K562 (cell line): Measurements from ENCODE around the gene ZNF335. TPM values are rescaled to one million over a fixed set of nuclear protein-coding genes. Genes with fewer than 3 reads are reported as not detected.

Source experiments
- ARID1B ChIP-seq: fragments of 450-650 bp; IDR thresholded peaks from 2 replicates; pipeline ENCODE4 v1.6.1; 2016; ENCODE audit warnings: antibody characterized with exemption, mild to moderate bottlenecking, inconsistent platforms
- CBFA2T3 ChIP-seq: fragments of 450-650 bp; IDR thresholded peaks from 2 replicates; pipeline ENCODE4 v1.6.1; 2017
- CUX1 ChIP-seq: fragments of 200-800 bp; sonication (Bioruptor generic); IDR thresholded peaks from 2 replicates; pipeline ENCODE4 v1.6.1; 2016; ENCODE audit warnings: missing genetic modification characterization, missing compliant biosample characterization
- GATAD2A ChIP-seq: fragments of 450-650 bp; IDR thresholded peaks from 2 replicates; pipeline ENCODE4 v1.6.1; 2017
- GMEB1 ChIP-seq: fragments of 250-450 bp; sonication (Bioruptor Pico); IDR thresholded peaks from 2 replicates; pipeline ENCODE4 v1.4.0; 2020; ENCODE audit warnings: mild to moderate bottlenecking
- KLF1 ChIP-seq: fragments of 450-650 bp; IDR thresholded peaks from 2 replicates; pipeline ENCODE4 v1.6.1; 2016; ENCODE audit warnings: missing genetic modification characterization, missing compliant biosample characterization
- LEF1 ChIP-seq: fragments of 450-650 bp; IDR thresholded peaks from 2 replicates; pipeline ENCODE4 v1.6.1; 2016; ENCODE audit warnings: mild to moderate bottlenecking
- NKRF ChIP-seq: fragments of 450-650 bp; IDR thresholded peaks from 2 replicates; pipeline ENCODE4 v1.6.1; 2016; ENCODE audit warnings: borderline replicate concordance
- ZFPM2 ChIP-seq: fragments of 250-450 bp; sonication (Bioruptor Pico); IDR thresholded peaks from 2 replicates; pipeline ENCODE4 v1.5.1; 2022; ENCODE audit warnings: mild to moderate bottlenecking
- ZNF384 ChIP-seq: IDR thresholded peaks from 2 replicates; pipeline ENCODE4 v1.6.1; 2012; ENCODE audit warnings: low read depth, low read length, improper control_type of control experiment
- ZSCAN29 ChIP-seq: fragments of 450-650 bp; IDR thresholded peaks from 2 replicates; pipeline ENCODE4 v1.6.1; 2017
- polyA plus RNA-seq, 8 experiments: library from polyadenylated mRNA; depleted of rRNA in 4 of 8; stranded (reverse) in 5 of 8; unstranded in 3 of 8; fragments of >200 nt; fragmentation: Nextera tagmentation in 2 of 8; fragmentation: Illumina TruSeq in 1 of 8; extraction: Ambion mirVana in 2 of 8; extraction: Trizol in 1 of 8; gene quantifications; 2 replicates each; pipeline versions ENCODE4 v1.2.1 to v1.2.3, GENCODE V29; 2011 to 2014; ENCODE audit warnings: inconsistent platforms in 1 of 8, missing spikeins in 1 of 8
- total RNA-seq, 7 experiments: library from RNA; depleted of rRNA in 6 of 7; stranded (reverse); fragments of >200 nt in 6 of 7; fragmentation: Illumina TruSeq in 2 of 7; extraction: Trizol in 2 of 7; gene quantifications; 2 replicates each; pipeline versions ENCODE4 v1.2.1 to v1.2.3, GENCODE V29; 2011 to 2021; ENCODE audit warnings: low replicate concordance in 1 of 7
- TF ChIP-seq, protein P1 (sequence below), 3 experiments: IDR thresholded peaks in 2 of 3; conservative IDR thresholded peaks in 1 of 3; 2 replicates each; pipeline ENCODE4 v1.5.1; 2011 to 2012; ENCODE audit warnings: low read length in 3 of 3, mild to moderate bottlenecking in 3 of 3, control low read depth in 2 of 3, improper control_type of control experiment in 1 of 3, inconsistent platforms in 1 of 3, low read depth in 1 of 3, mixed read lengths in 1 of 3, moderate library complexity in 1 of 3; ENCODE audit not compliant: insufficient read depth in 2 of 3
- TF ChIP-seq, protein P2 (sequence below): fragments of 450-650 bp; formaldehyde crosslinking; IDR thresholded peaks from 2 replicates; pipeline ENCODE4 v1.4.0; 2022; ENCODE audit warnings: missing genetic modification characterization

The ZNF335 gene
- total and polyA plus RNA-seq, 9 of the 15 experiments (the other 6 are each of a cell fraction or from before 2014, with no cell fraction given), result 0.39 to 16.0 (median 7.6) TPM

GRCh38 chr20:45971675-45972499 lies at the start of gene ZNF335 (continued):
- TF ChIP-seq, protein P1, sequence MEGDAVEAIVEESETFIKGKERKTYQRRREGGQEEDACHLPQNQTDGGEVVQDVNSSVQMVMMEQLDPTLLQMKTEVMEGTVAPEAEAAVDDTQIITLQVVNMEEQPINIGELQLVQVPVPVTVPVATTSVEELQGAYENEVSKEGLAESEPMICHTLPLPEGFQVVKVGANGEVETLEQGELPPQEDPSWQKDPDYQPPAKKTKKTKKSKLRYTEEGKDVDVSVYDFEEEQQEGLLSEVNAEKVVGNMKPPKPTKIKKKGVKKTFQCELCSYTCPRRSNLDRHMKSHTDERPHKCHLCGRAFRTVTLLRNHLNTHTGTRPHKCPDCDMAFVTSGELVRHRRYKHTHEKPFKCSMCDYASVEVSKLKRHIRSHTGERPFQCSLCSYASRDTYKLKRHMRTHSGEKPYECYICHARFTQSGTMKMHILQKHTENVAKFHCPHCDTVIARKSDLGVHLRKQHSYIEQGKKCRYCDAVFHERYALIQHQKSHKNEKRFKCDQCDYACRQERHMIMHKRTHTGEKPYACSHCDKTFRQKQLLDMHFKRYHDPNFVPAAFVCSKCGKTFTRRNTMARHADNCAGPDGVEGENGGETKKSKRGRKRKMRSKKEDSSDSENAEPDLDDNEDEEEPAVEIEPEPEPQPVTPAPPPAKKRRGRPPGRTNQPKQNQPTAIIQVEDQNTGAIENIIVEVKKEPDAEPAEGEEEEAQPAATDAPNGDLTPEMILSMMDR (IDR thresholded peaks at IDR 0.05 in 2 of 3, conservative IDR thresholded peaks at IDR 0.05 in 1 of 3; ENCODE audit: insufficient read depth in 2 of 3, low read depth in 1 of 3, low read length in 3 of 3), result peak in 1 of 3 experiments; percentile 26; a peak in 2 of 6 replicates
- TF ChIP-seq GMEB1, result peak; percentile 79
- TF ChIP-seq NKRF, result peak; percentile 82
- TF ChIP-seq, protein P2, sequence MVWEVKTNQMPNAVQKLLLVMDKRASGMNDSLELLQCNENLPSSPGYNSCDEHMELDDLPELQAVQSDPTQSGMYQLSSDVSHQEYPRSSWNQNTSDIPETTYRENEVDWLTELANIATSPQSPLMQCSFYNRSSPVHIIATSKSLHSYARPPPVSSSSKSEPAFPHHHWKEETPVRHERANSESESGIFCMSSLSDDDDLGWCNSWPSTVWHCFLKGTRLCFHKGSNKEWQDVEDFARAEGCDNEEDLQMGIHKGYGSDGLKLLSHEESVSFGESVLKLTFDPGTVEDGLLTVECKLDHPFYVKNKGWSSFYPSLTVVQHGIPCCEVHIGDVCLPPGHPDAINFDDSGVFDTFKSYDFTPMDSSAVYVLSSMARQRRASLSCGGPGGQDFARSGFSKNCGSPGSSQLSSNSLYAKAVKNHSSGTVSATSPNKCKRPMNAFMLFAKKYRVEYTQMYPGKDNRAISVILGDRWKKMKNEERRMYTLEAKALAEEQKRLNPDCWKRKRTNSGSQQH, result peak; percentile 62; the same call in 1 of the 2 replicates
- TF ChIP-seq CBFA2T3, result peak; percentile 39; the same call in 1 of the 2 replicates
- TF ChIP-seq KLF1 (tag), result peak; percentile 94
- peak; percentile 71 for TF ChIP-seq ARID1B
- TF ChIP-seq CUX1 (CRISPR knock-in tag), result no peak
- 0 out of 2 replicates have a peak, but pooled peaks have one; percentile 28 for TF ChIP-seq ZNF384
- peak; percentile 91 for TF ChIP-seq LEF1
- no peak for TF ChIP-seq ZSCAN29
- TF ChIP-seq ZFPM2 (CRISPR knock-in tag), result no peak
- TF ChIP-seq GATAD2A, result peak; percentile 84
